Measurements from ENCODE around the gene PJA2. TPM values are rescaled to one million over a fixed set of nuclear protein-coding genes. Genes with fewer than 3 reads are reported as not detected.
A peak's percentile ranks its signal among the peaks of the same experiment; 100 is the strongest.

The PJA2 gene
- total and polyA plus RNA-seq, 4 donors, result 65.9 to 157 (median 101) TPM

DNA sequence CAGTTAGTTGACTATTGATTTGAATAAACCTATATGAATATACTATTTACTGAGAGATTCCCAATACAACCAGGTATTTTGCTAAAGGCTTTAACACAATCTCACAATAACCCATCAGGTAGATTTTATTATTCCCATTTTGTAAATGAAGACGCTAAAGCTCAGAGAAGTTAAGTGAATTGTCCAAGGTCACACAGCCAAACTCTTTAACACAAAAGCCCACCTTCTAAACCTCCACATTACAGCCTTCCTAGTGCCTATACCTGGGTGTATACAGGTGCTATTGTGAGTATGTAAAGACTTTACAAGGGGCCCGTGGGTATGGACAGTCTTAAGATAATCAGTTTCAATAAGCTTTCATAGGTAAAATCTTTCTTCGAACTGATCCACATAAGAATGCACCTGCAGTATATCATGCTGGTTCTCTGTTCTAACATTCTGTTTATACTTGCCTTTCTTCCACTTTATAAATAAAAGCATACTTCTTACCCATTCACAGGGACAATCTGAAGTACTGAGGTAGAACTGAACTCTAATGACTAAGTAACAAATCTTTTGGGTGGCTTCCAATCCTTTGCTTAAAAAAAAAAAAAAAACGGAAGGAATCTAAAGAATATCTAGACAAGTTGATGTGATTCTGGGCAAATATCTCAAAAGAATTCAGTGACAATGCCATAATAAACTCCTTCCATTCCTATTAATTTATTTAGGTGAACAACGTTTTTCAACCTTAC, 59.1 kb downstream of the PJA2 start:
- H3K9me3 ChIP-seq (ENCODE audit: control insufficient read depth, low read length), result no peaks in the 10 kb centered on the region
- WGBS, 2 donors, result 60 to 61% methylated on average over 5 of the region's 5 CpGs
- H3K4me1 ChIP-seq (ENCODE audit: control insufficient read depth in 1 of 2, insufficient read depth in 2 of 2, low read length in 2 of 2), result peaks cover 6 to 7% of the 10 kb centered on the region in 2 donors
- intact Hi-C loops (cut with DNase I), result loop anchor here in 1 of 2 donors (10.0 kb wide), 1 partner anchor 54 kb away; the partner anchor contains the start of gene PJA2
- no peak for DNase-seq
- no peak for ATAC-seq (ENCODE audit: low FRiP score)
- no peaks in the 10 kb centered on the region for H3K27me3 ChIP-seq (ENCODE audit: control insufficient read depth in 1 of 2, insufficient read depth in 2 of 2, low read length in 1 of 2)
- H3K27ac ChIP-seq (ENCODE audit: low read depth in 1 of 2, low read length in 2 of 2), result no peak overlapping the region
- peaks cover 0 to 2% of the 10 kb centered on the region in 2 donors for H3K36me3 ChIP-seq (ENCODE audit: control insufficient read depth in 1 of 2, insufficient read depth in 2 of 2, low read length in 1 of 2)
- no peak overlapping the region for H3K4me3 ChIP-seq (ENCODE audit: low read length in 2 of 2)

DNA sequence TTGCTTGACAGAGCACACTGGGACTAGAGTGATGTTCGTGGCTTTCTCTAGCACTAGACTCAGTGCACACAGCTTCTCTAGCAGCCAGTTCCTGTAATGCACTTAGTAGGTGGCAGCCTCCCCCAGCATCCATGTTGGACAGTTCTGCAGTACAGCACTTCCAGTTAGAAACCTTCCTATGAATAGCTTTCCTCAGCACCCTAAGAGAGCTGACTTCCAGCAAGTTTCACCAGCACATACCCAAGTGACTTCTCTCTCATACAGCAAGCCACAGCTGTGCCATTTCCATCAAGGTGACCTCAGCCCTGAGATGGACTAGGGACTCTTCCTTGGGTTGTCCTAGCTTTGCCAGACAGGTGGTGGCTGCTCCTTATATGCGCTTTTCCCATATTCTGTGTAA, 60.4 kb downstream of the PJA2 start:
- Histone ChIP-seq H3K4me3 (ENCODE audit: low read length in 2 of 2) (no peak overlapping the region), H3K27me3 (ENCODE audit: control insufficient read depth in 1 of 2, insufficient read depth in 2 of 2, low read length in 1 of 2) (no peaks in the 10 kb centered on the region), H3K9me3 (ENCODE audit: control insufficient read depth, low read length) (no peaks in the 10 kb centered on the region), H3K36me3 (ENCODE audit: control insufficient read depth in 1 of 2, insufficient read depth in 2 of 2, low read length in 1 of 2) (no peaks in the 10 kb centered on the region), H3K27ac (ENCODE audit: low read depth in 1 of 2, low read length in 2 of 2) (no peak overlapping the region), H3K4me1 (ENCODE audit: control insufficient read depth in 1 of 2, insufficient read depth in 2 of 2, low read length in 2 of 2) (peaks cover 6 to 7% of the 10 kb centered on the region in 2 donors)
- 85 to 93% methylated on average over 2 of the region's 2 CpGs for WGBS, 2 donors
- intact Hi-C loops (cut with DNase I), result no loop called here
- ATAC-seq (ENCODE audit: low FRiP score) (no peak), DNase-seq (no peak)

DNA sequence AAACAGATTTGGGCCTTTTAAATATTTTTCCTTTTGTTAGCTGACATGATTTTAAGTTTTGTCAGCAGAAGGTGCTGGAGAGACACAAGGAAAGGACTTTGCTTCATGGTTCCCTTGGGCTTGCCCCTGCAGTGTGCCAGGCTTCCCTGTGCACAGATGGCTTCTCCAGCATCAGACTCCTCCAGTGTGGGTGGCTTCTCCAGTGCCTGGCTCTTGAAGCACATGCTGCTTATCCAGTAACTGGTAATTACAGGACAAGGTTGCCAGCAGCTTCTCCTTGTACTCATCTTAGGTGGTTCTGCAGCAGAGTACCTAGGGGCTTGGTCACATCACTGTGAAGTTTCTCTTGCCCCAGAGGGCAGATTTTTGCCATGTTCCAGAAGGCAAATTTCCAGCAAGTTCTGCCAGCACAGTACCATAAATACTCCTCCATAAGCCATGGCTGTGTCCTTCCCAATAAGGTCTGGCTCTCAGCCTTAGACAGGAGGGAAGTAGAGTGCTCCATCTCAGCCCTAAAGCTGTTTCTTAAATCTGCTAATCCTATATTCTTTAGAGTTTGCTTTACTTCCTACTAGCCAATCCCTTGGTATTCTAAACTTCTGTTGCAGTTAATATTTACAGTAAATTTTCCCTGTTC, 62.4 kb downstream of the PJA2 start:
- peak; percentile 57 for ATAC-seq (ENCODE audit: low FRiP score)
- Histone ChIP-seq H3K27ac (ENCODE audit: low read depth in 1 of 2, low read length in 2 of 2) (no peak overlapping the region), H3K36me3 (ENCODE audit: control insufficient read depth in 1 of 2, insufficient read depth in 2 of 2, low read length in 1 of 2) (no peaks in the 10 kb centered on the region), H3K9me3 (ENCODE audit: control insufficient read depth, low read length) (no peaks in the 10 kb centered on the region), H3K4me1 (ENCODE audit: control insufficient read depth in 1 of 2, insufficient read depth in 2 of 2, low read length in 2 of 2) (peaks cover 6 to 7% of the 10 kb centered on the region in 2 donors), H3K4me3 (ENCODE audit: low read length in 2 of 2) (no peak overlapping the region), H3K27me3 (ENCODE audit: control insufficient read depth in 1 of 2, insufficient read depth in 2 of 2, low read length in 1 of 2) (no peaks in the 10 kb centered on the region)
- intact Hi-C loops (cut with DNase I), result no loop called here
- no peak for DNase-seq

DNA sequence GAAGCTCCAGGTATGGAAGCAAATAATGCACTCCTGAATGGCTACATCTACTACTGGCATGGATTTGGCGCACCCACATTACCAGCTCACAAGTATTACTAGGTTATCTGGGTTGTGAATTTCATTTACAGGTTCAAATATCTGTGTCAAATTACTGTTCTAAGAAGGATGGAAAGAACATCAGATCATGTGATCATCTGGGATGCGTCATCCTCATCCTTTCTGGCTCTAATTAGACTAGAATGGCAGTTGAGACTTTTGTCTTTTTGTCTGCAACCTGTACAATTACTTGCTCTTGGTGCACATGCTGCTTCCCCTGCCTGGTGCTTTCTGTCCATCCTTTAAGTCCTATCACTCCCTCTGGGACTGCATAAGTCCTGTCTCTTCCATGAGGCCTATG, 64.1 kb downstream of the PJA2 start:
- ATAC-seq (ENCODE audit: low FRiP score) (no peak), DNase-seq (no peak)
- intact Hi-C loops (cut with DNase I), result no loop called here
- no peaks in the 10 kb centered on the region for H3K9me3 ChIP-seq (ENCODE audit: control insufficient read depth, low read length)
- no peak overlapping the region for H3K4me3 ChIP-seq (ENCODE audit: low read length in 2 of 2)
- no peaks in the 10 kb centered on the region for H3K27me3 ChIP-seq (ENCODE audit: control insufficient read depth in 1 of 2, insufficient read depth in 2 of 2, low read length in 1 of 2)
- no peak overlapping the region for H3K27ac ChIP-seq (ENCODE audit: low read depth in 1 of 2, low read length in 2 of 2)
- 97 to 100% methylated on average over 2 of the region's 2 CpGs for WGBS, 2 donors
- peaks cover 6 to 7% of the 10 kb centered on the region in 2 donors for H3K4me1 ChIP-seq (ENCODE audit: control insufficient read depth in 1 of 2, insufficient read depth in 2 of 2, low read length in 2 of 2)
- no peaks in the 10 kb centered on the region for H3K36me3 ChIP-seq (ENCODE audit: control insufficient read depth in 1 of 2, insufficient read depth in 2 of 2, low read length in 1 of 2)

DNA sequence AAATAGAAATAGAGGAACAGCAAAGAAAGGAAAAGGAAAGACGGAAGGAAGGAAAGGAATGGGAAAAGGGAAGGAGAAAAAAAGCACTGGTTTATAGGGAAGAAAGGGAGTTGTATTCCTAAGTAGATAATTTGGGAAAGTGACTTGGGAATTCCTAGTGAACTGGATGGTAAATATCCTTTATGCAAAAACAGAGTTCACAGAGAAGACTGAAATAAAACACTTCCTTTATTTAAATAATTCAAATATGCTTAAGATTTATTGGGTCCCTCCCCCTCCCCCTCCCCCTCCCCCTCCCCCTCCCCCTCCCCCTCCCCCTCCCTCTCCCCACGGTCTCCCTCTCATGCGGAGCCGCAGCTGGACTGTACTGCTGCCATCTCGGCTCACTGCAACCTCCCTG, 69.4 kb downstream of the PJA2 start:
- intact Hi-C loops (cut with DNase I), result no loop called here
- no peaks in the 10 kb centered on the region for H3K27me3 ChIP-seq (ENCODE audit: control insufficient read depth in 1 of 2, insufficient read depth in 2 of 2, low read length in 1 of 2)
- 70 to 83% methylated on average over 1 to 3 of the region's 5 CpGs for WGBS, 2 donors
- DNase-seq, result no peak
- no peak overlapping the region for H3K27ac ChIP-seq (ENCODE audit: low read depth in 1 of 2, low read length in 2 of 2)
- peaks cover 0 to 3% of the 10 kb centered on the region in 2 donors for H3K36me3 ChIP-seq (ENCODE audit: control insufficient read depth in 1 of 2, insufficient read depth in 2 of 2, low read length in 1 of 2)
- ATAC-seq (ENCODE audit: low FRiP score), result no peak
- H3K4me1 ChIP-seq (ENCODE audit: control insufficient read depth in 1 of 2, insufficient read depth in 2 of 2, low read length in 2 of 2), result no peaks in the 10 kb centered on the region
- no peak overlapping the region for H3K4me3 ChIP-seq (ENCODE audit: low read length in 2 of 2)
- no peaks in the 10 kb centered on the region for H3K9me3 ChIP-seq (ENCODE audit: control insufficient read depth, low read length)

DNA sequence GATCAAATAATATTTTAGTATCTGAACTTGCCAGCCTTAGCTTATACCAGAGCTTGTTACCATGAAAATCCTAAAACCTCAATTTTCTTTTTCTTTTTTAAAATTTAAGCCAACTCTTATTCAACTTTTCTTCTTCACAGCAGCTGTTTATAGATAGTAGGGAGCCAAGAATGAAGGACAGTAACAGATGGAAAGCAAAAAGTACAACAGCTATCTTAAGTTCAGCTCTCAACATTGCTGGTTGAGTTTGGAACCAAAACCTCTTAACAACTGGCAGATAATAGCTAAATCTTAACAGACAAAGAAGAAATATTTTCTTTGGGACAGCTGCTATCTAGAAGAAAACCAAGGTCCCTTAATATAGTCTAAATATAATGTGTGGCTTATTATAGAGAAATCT, 74.7 kb downstream of the PJA2 start:
- Histone ChIP-seq H3K27ac (ENCODE audit: low read depth in 1 of 2, low read length in 2 of 2) (no peak overlapping the region), H3K4me3 (ENCODE audit: low read length in 2 of 2) (no peak overlapping the region), H3K4me1 (ENCODE audit: control insufficient read depth in 1 of 2, insufficient read depth in 2 of 2, low read length in 2 of 2) (no peaks in the 10 kb centered on the region), H3K27me3 (ENCODE audit: control insufficient read depth in 1 of 2, insufficient read depth in 2 of 2, low read length in 1 of 2) (no peaks in the 10 kb centered on the region), H3K9me3 (ENCODE audit: control insufficient read depth, low read length) (no peaks in the 10 kb centered on the region), H3K36me3 (ENCODE audit: control insufficient read depth in 1 of 2, insufficient read depth in 2 of 2, low read length in 1 of 2) (peaks cover 2 to 7% of the 10 kb centered on the region in 2 donors)
- ATAC-seq (ENCODE audit: low FRiP score), result no peak
- no peak for DNase-seq
- intact Hi-C loops (cut with DNase I), result no loop called here

DNA sequence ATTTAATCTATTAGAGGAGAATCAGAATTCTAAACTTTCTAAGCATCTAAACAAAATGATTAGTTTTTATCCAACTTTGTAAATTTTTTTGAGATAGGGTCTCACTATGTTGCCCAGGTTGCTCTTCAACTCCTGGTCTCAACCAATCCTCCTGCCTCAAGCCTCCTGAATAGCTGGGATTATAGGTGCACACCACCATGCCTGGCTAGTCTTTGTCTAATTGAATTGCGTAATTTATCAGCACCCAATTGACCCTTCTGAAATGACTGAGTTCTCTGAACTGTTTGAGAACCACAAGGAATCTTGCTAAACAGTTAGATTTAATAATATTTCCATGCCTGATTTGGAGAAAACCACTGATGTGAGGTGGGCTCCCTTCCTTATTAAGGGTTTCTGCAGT, 75.7 kb downstream of the PJA2 start:
- Histone ChIP-seq H3K27me3 (ENCODE audit: control insufficient read depth in 1 of 2, insufficient read depth in 2 of 2, low read length in 1 of 2) (no peaks in the 10 kb centered on the region), H3K4me1 (ENCODE audit: control insufficient read depth in 1 of 2, insufficient read depth in 2 of 2, low read length in 2 of 2) (peaks cover 0 to 1% of the 10 kb centered on the region in 2 donors), H3K9me3 (ENCODE audit: control insufficient read depth, low read length) (no peaks in the 10 kb centered on the region), H3K4me3 (ENCODE audit: low read length in 2 of 2) (no peak overlapping the region), H3K27ac (ENCODE audit: low read depth in 1 of 2, low read length in 2 of 2) (no peak overlapping the region), H3K36me3 (ENCODE audit: control insufficient read depth in 1 of 2, insufficient read depth in 2 of 2, low read length in 1 of 2) (peaks cover 4 to 8% of the 10 kb centered on the region in 2 donors)
- no peak for ATAC-seq (ENCODE audit: low FRiP score)
- intact Hi-C loops (cut with DNase I), result no loop called here
- 95 to 100% methylated on average over 1 of the region's 1 CpG for WGBS, 2 donors
- DNase-seq, result no peak

DNA sequence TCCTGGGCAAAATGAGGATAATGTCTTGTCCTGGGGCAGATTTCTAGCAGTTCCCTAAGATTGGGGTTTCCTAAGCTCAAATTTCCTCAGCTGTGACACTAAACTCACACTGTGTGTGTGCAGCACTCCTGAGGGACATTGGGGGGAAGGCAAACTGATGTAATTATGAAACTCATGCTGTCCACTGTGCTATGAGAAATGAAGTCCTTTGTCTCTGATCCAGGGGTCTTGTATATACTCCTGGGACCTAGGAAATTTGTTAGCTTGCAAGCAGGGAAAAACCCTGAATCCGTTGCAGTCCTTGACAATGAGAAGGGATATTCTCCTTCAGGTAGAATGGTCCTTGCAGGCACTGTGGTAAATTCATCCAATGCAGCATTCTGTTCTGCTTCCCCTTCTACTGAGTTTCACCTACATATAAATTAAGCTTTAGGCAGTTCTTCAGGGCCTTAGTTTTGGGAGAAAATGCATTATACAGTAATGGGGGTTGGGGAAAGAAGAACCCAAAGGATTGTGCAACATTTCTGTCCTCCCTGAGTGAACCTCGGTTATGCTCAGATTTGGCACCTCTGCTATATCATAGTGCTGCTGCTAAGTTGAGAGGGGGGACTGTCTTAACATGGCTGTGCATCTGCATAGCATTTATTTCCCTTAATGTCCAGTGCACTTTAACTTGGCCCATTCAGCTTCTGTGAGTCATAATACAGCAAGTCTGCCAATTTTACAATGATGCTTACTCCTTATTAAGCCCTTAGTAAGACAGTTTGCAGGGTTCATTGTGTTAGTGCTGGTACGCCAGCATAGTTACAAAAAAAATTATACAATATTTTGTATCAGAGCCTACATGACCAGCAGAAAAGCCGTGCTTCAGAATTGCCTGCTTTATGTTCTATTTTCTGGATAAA, 80.2 kb downstream of the PJA2 start:
- 24 to 30% methylated on average over 4 of the region's 4 CpGs for WGBS, 2 donors
- Histone ChIP-seq H3K4me3 (ENCODE audit: low read length in 2 of 2) (no peak overlapping the region), H3K4me1 (ENCODE audit: control insufficient read depth in 1 of 2, insufficient read depth in 2 of 2, low read length in 2 of 2) (peaks cover 1 to 12% of the 10 kb centered on the region in 2 donors), H3K9me3 (ENCODE audit: control insufficient read depth, low read length) (no peaks in the 10 kb centered on the region), H3K36me3 (ENCODE audit: control insufficient read depth in 1 of 2, insufficient read depth in 2 of 2, low read length in 1 of 2) (peaks cover 4 to 6% of the 10 kb centered on the region in 2 donors), H3K27ac (ENCODE audit: low read depth in 1 of 2, low read length in 2 of 2) (peak overlapping the region in 1 of 2 donors; percentile 28), H3K27me3 (ENCODE audit: control insufficient read depth in 1 of 2, insufficient read depth in 2 of 2, low read length in 1 of 2) (no peaks in the 10 kb centered on the region)
- ATAC-seq (ENCODE audit: low FRiP score), result peak; percentile 80
- DNase-seq, result no peak
- intact Hi-C loops (cut with DNase I), result no loop called here
